LNCaP clone FGC (cell line): ENCODE results near the gene SULT1E1.

Experiments used
- DNase-seq: peaks from one replicate; pipeline ENCODE4 v3.0.0-alpha.2; 2011; ENCODE audit warnings: low read depth
- H3K4me3 ChIP-seq: 2 replicates; pipeline ENCODE4 v1.5.1; 2011; ENCODE audit warnings: mild to moderate bottlenecking, low read depth, low read length, control low read depth
- CTCF ChIP-seq: IDR thresholded peaks from 2 replicates; pipeline ENCODE4 v1.5.1; 2012; ENCODE audit warnings: mild to moderate bottlenecking; ENCODE audit not compliant: control insufficient read depth, insufficient read depth; ENCODE audit errors: extremely low read depth

The SULT1E1 gene

DNA sequence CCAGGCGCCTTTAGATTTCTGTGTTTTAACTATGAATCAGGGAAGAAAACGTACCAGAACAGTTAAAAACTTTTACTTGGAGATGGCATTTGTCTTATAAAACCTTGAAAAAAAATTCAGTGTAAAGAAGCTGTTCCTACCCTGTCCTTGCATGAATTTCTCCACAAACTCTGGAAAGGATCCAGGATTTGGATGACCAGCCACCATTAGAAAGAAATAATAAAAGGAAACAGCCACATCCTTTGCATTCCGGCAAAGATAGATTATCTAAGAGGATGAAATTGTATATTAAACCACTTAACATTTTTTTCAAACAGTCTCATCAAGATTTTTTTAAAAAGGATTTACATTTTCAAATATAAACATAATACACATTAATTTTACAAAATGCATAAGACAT lies 10.6 kb downstream of the SULT1E1 start:
- no peak for TF ChIP-seq CTCF
- no peak overlapping the region for H3K4me3 ChIP-seq
- DNase-seq, result no peak

DNA sequence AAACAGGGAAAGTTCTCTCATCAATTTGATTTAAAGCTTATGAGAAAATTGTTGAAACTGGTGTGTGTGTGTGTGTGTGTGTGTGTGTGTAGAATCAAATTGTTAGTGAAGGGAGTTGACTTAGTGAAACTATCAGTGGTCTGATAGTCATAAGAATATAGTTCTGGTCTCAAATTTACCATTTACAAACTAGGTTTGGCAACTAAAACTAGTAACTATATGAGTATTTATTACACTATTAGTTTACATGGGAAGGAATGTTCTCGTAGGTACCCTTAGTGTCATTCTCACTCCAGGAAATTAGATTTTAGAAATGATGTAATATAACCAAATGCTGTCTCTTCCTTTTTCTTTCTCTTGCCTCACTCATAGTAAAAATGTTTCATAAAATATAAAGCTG lies 11.9 kb downstream of the SULT1E1 start:
- DNase-seq, result no peak
- H3K4me3 ChIP-seq, result no peak overlapping the region
- TF ChIP-seq CTCF, result no peak

- DNase-seq, result no peak
- H3K4me3 ChIP-seq, result no peak overlapping the region
- TF ChIP-seq CTCF, result no peak
Measured at GRCh38 chr4:69843932-69844331, 16.0 kb downstream of the SULT1E1 start.

DNA sequence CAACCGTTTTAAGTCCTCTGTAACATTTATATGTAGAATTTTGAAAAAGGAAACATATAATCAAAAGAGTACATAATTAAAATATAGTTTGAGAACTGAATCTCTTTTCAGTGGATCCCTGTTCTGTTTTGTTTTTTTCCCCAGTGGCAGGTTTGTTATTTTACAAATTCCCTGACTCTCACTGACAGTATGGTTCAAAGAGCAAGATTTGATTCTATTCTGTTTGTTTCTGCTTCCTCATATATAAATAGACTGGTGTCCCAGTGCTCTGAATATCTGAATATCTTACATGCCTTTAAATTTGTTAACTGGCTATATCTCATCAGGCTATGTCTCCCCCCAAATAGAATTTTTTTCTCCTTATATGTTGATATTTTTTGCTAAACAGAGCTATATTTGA lies 16.6 kb downstream of the SULT1E1 start:
- H3K4me3 ChIP-seq, result no peak overlapping the region
- no peak for TF ChIP-seq CTCF
- DNase-seq, result no peak

DNA sequence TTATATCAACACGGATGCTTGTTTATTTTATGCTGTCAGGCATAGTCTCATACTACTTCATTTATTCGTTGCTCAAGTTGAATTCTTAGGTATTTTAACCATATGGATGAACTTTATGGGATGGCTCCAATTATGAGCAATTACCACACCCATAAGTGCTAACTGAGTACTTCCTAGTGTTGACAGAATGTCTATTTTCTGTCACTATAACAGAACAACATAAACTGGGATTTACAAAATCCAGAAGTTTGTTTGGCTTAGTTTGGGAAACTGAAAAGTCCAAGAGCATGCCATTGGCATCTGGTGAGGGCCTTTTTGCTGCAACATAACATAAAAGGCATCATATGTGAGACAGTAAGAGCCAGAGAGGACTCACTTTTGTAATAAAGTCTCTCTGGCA lies 21.0 kb downstream of the SULT1E1 start:
- DNase-seq, result no peak
- no peak for TF ChIP-seq CTCF
- H3K4me3 ChIP-seq, result no peak overlapping the region

GRCh38 chr4:69836287-69836686 lies 23.7 kb downstream of the SULT1E1 start:
- DNase-seq, result no peak
- no peak for TF ChIP-seq CTCF
- H3K4me3 ChIP-seq, result no peak overlapping the region

DNA sequence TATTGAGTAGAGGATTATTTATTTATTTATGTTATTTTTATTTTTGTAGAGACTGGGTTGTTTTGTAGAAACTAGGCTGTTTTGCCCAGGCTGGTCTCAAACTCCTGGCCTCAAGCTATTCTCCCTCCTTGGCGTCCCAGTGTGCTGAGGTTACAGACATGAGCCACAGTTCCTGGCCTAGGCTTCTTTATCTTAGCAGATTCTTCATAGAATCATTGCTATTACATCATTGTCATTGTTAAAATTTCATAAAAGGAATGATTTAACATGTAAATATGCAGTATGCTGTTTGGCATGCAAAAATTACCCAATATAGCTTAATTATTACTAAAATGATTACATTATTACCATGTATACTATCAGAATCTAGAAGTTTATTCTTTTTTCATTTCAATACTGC lies 24.2 kb downstream of the SULT1E1 start:
- no peak for DNase-seq
- no peak overlapping the region for H3K4me3 ChIP-seq
- TF ChIP-seq CTCF, result no peak
